GM21367 (cell line): ENCODE data around the gene KATNAL1.

Experiments used
- ATAC-seq: cut with Tn5 transposase; IDR thresholded peaks from one replicate; pipeline ENCODE4 v1.9.1; 2021; ENCODE audit not compliant: unreplicated experiment

KATNAL1 gene

DNA sequence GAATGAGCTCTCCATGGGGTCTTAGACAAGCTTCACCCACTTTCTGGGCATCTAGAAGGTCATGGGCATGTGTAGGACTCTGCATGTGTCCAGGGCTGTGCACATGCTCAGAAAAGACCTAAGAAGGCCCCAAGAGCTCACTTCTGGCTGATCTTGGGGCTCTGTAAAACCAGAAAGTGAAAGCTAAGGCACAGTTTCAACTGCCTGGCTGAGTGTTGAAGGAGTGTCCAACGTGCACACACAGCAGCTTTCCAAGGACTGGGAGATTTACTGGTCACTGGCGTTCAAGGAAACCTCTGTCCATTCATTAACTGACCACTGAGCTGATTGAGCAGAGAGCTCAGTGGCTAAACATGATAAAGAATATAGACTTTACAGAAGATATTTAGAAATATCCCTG lies 137.9 kb downstream of the KATNAL1 start:
- ATAC-seq: no peak

DNA sequence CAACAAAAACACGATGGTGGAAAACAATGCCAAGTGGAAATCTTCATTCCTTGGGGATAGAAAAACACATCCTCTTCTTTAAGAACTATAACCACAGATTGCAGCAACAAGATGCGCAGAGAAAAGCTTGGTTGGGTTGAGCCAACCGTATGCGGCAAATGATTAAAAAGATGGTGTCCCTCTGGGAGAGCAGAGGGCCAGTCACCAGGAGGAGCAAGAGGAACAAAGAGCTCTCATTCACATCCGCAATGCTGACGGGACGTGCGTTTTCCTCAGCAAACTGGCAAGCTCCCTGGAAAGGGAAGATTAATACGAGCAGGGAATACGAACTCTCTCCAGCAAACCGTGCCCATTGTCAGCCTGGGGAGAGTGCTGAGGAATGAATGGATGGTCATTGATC lies 141.6 kb downstream of the KATNAL1 start:
- no peak for ATAC-seq

DNA sequence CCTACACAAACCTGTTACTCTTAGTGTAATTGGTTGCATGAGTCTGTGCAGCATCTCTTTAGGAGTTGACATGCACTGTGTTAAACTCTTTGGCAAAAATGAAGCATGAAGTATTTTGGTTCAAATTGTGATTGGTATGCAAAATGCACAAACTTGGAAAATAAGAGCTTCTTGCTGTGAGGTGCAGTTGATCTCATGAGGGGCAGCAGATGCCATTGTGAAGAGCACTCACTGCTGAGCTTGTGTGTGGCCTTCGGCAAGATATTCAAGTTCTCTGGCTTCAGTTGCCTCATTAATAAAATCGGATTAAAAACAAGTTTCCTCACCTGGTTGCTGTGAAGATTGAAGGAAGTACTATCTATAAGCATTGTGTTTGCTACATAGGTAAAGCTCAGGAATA lies 142.3 kb downstream of the KATNAL1 start:
- ATAC-seq: no peak

DNA sequence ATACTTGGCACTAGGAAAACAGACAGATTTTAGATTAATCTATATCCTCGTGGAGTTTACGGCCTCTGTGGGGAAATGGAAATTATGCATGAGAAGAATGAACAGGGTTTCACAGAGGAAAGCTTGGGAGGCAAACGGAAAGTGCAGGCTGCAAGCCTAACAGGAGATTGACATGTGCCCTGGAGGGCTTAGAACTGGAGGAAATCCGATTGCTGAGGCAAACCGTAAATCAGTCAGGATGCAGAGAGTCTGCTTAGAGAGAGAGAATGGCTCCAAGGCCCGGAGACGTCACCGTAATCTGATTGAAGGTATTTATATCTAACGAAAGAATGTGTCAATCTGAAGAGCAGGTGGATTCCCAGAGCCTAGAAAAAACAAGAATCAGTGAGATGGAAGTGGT lies 143.2 kb downstream of the KATNAL1 start:
- no peak for ATAC-seq

DNA sequence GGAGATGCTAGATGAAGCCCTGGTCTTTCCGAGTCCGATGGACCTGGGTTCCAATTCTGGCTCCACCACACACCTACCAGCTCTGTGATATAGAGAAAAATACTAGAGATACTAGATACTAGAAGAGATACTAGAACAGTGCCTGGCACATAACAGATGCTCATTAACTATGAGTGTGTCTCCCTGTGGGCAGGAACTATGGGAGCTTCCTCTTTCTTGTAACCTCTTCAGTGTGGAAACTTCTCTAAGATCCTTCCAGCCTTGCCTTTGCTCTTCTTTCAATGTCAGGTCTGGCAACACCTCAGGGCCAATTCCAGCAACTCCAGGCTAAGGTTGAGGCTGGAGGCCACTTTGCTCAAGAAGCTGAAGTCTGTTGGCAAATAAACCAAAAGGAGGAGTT lies 143.9 kb downstream of the KATNAL1 start:
- ATAC-seq: no peak

DNA sequence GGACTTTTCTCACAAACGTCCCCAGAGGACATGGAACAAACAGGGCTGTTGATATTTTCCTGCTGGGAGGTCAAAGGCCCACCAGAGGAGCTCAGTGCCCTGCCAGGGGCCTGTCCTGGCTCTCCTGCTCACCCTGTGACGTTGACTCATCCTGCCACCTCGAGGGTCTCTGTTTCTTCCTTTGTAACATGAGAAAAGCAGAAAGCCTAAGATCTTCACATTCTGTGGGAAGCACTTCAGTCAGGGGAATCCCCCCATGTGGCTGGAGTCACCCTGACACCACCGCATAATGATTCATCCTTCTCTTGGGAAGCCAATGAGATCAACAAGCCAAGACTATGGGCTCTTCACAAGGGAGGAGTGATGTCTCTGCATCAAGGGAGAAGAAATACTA lies 147.9 kb downstream of the KATNAL1 start:
- no peak for ATAC-seq

DNA sequence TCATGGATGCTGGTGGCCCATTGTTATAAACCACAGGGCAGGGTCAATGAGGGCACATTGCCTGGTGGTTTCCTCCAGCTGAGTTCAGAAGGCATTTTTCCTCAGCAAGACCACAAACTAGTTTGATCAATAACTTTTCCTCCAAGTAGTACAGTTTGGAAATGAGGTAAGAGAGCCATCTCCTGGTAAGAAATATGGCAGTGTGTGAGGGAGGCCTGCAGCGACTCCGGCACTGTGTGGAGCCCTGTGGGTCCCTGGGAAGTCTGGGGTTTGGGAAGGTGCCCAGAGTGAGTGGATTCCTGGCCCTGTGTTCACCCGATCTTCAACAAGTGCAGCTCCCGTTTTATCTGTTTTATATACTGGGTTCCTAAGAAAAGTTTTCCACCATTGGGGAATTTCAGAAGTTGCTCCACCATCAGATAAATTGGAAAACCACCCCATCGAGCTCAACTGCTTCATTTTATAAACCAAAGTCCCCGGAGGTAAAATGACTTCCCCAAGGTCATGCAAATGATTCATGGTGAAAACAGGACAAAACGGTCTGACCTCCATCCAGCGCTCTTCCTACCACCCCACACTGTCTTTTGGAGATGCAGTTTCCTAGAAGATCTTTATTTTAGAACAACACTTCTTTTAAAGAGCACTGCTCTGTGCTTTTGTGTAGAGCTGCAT lies 148.4 kb downstream of the KATNAL1 start:
- ATAC-seq: no peak

DNA sequence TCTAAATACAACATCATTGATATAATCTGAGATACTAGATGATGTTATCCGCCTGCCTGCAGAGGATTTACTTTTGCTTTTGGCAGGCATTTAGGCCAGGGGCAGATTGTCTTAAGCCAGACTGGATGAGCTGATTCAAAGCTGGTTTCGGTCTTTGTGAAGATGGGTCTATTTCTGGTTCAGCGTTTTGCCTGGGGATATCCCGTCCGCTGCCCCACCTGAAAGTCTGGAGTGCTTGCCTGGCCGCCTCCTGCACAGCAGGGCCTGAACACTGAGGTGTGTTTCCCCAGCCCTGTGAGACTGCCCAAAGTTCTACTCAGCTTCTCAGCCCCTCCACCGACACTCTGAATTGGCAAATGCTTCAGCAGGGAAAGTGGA lies 149.7 kb downstream of the KATNAL1 start:
- no peak for ATAC-seq

DNA sequence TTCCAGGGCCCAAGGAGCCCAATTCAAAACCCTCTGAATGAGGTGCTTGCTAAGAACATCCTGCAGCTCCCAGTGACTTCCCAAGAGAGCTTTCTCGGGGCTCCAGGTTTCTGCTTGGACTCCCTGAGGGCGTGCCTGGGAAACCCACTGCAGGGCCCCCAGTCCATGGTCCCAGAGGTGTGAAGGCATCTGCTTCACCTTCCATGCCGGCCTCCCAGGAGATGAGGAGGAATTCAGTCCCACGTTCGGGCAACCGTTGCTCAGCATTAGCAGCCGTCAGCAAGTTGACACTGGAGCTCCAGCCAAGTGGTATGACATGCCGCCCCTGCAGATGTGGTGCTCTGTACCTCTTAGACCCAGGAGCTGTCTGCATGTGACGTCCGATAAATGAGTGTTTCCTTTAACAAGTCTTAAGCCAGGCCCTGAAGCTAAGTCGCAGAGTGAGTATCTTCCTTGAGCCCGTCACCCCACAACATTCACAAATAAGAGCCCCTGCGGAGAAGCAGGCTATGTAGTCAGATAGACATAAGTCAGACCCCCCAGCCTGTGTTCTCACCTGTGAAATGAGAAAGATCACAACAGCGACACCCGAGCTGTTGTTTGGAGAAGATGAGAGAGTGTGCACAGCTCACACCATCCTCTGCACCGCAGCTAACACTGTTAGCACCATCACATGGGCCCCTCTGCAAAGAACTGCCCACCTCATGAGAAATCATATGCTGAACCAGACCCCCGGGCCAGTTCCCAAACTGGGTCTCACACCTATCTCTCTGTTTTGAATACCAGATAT lies 150.3 kb downstream of the KATNAL1 start:
- ATAC-seq: no peak

DNA sequence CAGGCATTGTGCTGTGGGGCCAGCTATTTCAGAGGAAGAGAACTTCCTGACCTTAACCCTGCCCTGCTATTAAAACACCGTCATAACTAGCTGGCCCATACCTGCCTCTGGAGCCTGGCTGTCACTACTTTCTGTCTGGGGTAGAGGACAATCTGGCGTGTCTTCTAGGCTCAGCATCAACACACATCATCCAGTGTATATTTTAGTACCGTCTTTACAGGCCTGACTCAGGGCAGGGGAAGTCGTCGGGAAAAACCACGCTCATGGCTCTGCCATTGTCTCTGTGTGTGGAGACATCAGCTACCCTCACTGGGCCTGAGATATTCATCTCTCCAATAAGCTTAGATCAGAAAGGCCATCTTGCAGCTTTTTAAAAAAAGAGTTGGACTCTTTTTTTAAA lies 151.1 kb downstream of the KATNAL1 start:
- ATAC-seq: no peak

DNA sequence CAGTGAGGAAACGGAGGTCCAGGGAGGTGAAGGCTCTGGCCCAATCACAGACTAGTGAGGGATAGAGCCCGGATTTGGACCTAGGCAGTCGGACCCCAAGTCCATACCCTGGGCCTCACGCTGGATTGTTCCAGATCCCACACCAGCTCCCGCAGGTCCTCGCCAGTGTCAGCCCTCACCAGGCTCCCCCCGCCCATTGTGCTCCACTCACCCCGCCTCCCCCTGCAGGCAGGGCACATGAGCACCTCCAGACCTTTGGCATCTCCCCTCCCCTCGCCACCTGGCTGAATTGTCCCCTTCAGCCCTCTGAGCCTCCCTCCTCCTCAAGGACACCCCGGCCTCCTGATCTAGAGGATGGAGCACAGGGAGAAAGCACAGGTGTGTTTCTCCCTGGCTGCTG lies 152.4 kb downstream of the KATNAL1 start:
- no peak for ATAC-seq

DNA sequence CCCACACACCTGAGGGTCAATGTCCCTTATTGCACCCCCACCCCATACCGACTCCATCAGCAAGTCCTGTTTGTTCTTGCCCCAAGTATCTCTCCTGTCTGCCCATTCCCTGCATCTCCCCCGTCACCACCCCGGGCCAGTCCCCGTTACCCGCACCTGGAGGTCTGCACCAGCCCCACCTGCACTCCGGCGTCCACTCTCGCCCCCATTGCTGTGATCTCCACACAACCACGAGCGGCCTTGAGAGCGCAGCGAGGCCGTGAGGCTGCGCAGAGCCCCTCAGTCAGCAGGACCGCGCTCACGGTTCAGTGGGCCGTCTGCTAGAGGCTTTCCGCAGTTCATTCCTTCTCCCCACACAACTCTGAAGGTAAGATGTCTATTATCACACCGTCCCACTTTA lies 152.8 kb downstream of the KATNAL1 start:
- no peak for ATAC-seq

DNA sequence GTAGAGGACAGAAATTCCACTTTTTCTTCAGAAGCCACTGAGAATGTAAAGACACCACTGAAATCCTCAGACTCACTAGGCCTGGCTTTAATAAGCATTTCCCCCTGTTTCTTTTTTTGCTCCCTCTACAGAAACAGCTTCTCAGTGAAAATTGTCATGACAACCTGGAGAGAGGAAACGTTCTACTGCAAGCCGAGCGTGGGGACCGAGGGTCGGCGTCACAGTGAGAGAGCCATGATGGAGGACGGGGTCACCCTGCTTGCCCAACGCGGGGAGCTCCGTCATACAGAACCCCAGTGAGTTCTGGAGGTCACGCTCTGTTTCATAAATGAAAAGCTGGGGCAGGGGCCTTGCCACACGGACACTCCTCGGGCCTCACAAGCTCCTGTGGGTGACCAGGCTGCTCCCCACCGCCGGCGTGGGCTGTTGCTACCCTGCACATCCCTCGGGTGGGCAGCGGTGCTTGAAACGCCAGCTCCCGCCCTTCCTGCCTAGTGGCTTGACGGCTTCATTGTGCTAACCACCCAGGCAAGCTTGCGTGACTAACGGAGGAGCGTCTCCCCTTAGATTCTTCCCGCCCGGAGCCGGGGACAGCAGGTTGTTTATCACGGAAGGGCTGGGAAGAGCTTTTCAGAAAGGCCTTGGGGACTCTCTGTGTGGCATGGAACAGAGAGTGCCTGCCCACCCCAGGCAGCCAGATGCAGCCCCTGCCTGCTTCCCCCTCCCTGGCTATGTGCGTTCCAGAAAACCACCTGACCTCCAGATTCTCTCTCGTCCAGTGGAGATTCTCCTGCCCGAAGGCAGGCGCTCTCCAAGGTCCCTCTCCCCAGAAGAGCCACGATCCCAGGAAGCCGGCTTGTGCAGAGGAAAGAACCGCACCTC lies 153.6 kb downstream of the KATNAL1 start:
- no peak for ATAC-seq
